ENCODE results near the gene GRHL3.

The GRHL3 gene

GRCh38 chr1:24292103-24292502 lies 27.1 kb upstream of the GRHL3 start:
- H3K27ac ChIP-seq, result peak overlapping the region; percentile 97
- DNase-seq (ENCODE audit: low spot score), result no peak
- ChIA-PET CTCF (interaction anchor here (0.7 to 0.9 kb wide), 3 partner anchors 27 to 99 kb away, joined by 4 read pairs; no protein-coding TSS in a partner anchor), POLR2A (ENCODE audit: low non-redundant PET) (no interaction called here)
- no peak for TF ChIP-seq CTCF (conservative IDR thresholded peaks at IDR 0.05; ENCODE audit: low read depth)

- TF ChIP-seq CTCF (conservative IDR thresholded peaks at IDR 0.05; ENCODE audit: low read depth), result no peak
- ChIA-PET CTCF (interaction anchor here (0.7 kb wide), 1 partner anchor 29 kb away, joined by 4 read pairs; no protein-coding TSS in a partner anchor), POLR2A (ENCODE audit: low non-redundant PET) (no interaction called here)
- peak overlapping the region; percentile 97 for H3K27ac ChIP-seq
- DNase-seq (ENCODE audit: low spot score), result no peak
Measured at GRCh38 chr1:24292887-24293286, 26.3 kb upstream of the GRHL3 start.

- peak overlapping the region; percentile 97 for H3K27ac ChIP-seq
- DNase-seq (ENCODE audit: low spot score), result no peak
- no peak for TF ChIP-seq CTCF (conservative IDR thresholded peaks at IDR 0.05; ENCODE audit: low read depth)
- POLR2A ChIA-PET (ENCODE audit: low non-redundant PET), result no interaction called here
- CTCF ChIA-PET, result interaction anchor here (1.5 kb wide), 1 partner anchor 97 kb away, joined by 5 read pairs; no protein-coding TSS in a partner anchor
Measured at GRCh38 chr1:24293392-24294227, 25.5 kb upstream of the GRHL3 start.

GRCh38 chr1:24294228-24294672 lies 24.9 kb upstream of the GRHL3 start:
- no peak for TF ChIP-seq CTCF (conservative IDR thresholded peaks at IDR 0.05; ENCODE audit: low read depth)
- H3K27ac ChIP-seq, result peak overlapping the region; percentile 97
- CTCF ChIA-PET, result interaction anchor here (0.6 to 1.5 kb wide), 4 partner anchors 20 to 97 kb away, joined by 3 to 5 read pairs (median 4); no protein-coding TSS in a partner anchor
- peak; percentile 84 for DNase-seq (ENCODE audit: low spot score)
- POLR2A ChIA-PET (ENCODE audit: low non-redundant PET), result no interaction called here

- ChIA-PET POLR2A (ENCODE audit: low non-redundant PET) (no interaction called here), CTCF (interaction anchor here (0.6 to 1.5 kb wide), 7 partner anchors 21 to 108 kb away, joined by 3 to 5 read pairs (median 4); partner anchors contain the start of gene IFNLR1)
- H3K27ac ChIP-seq, result peak overlapping the region; percentile 97
- DNase-seq (ENCODE audit: low spot score), result peak; percentile 90
- TF ChIP-seq CTCF (conservative IDR thresholded peaks at IDR 0.05; ENCODE audit: low read depth), result no peak
Measured at GRCh38 chr1:24294716-24295371, 24.3 kb upstream of the GRHL3 start.

GRCh38 chr1:24295535-24295934 lies 23.6 kb upstream of the GRHL3 start:
- H3K27ac ChIP-seq, result peak overlapping the region; percentile 97
- no peak for DNase-seq (ENCODE audit: low spot score)
- ChIA-PET POLR2A (ENCODE audit: low non-redundant PET) (no interaction called here), CTCF (interaction anchor here (0.6 to 1.5 kb wide), 6 partner anchors 22 to 108 kb away, joined by 3 to 5 read pairs (median 4); partner anchors contain the start of gene IFNLR1)
- TF ChIP-seq CTCF (conservative IDR thresholded peaks at IDR 0.05; ENCODE audit: low read depth), result no peak

Measured in RWPE1 (cell line).